ENCODE data around the gene CAPRIN1.

CAPRIN1 gene

DNA sequence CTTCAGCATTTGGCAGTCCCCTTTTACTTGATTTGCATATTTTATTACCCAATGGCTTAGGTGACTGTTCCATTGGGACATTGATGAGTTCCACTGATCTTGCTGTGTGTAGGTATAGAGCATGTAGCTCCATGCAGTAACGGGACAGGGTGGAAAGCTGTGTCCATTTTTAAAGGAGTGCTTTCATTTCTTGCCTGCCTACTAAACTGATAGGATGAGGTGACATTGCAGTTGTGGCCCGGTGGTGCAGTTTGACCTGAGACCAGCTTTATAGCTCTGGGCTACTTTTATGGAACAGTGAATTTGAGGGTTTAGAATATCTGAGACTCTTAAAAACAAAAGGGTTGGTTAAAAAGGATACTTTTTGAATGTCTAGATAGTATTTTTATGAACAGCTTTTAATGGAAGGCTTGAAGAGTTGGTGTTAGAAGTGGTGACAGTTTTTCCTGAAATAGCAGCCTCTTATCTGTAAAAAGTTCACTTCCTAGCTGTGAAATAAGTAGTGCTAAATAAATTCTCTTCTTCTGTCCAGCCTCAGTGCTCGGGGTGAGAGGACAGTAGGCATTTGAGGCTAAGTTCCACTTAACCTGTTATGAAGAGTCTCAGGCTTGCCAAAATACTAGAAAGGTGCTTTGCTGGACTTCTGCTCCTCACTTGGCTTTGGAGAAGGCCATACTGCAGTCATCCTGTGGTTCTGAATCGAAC, 80.9 kb downstream of the CAPRIN1 start:
- H2AFZ ChIP-seq (ENCODE audit: low read length) = no peak overlapping the region
- no peak for TF ChIP-seq CTCF (conservative IDR thresholded peaks at IDR 0.05; ENCODE audit: low read length)
- no peak for TF ChIP-seq EZH2phosphoT487 (IDR thresholded peaks at IDR 0.05; ENCODE audit: borderline replicate concordance)
- H3K4me2 ChIP-seq (ENCODE audit: low read depth, low read length, poor library complexity, severe bottlenecking) = no peak overlapping the region
- H3K36me3 ChIP-seq (ENCODE audit: insufficient read depth, low read length) = peaks cover 82% of the 10 kb centered on the region; the same call in 1 of the 2 replicates
- H3K4me3 ChIP-seq (ENCODE audit: low read length, poor library complexity, severe bottlenecking) = no peak overlapping the region
- no peaks in the 10 kb centered on the region for H3K4me1 ChIP-seq (ENCODE audit: insufficient read depth, low read length, poor library complexity, severe bottlenecking)
- no peaks in the 10 kb centered on the region for H3K9me3 ChIP-seq (ENCODE audit: insufficient read depth, low read depth, low read length)
- H3K9ac ChIP-seq (ENCODE audit: low read depth, low read length, poor library complexity, severe bottlenecking) = no peak overlapping the region
- no peaks in the 10 kb centered on the region for H3K27me3 ChIP-seq (ENCODE audit: insufficient read depth, low read length, poor library complexity, severe bottlenecking)
- H4K20me1 ChIP-seq (ENCODE audit: insufficient read depth, low read length, poor library complexity, severe bottlenecking) = no peaks in the 10 kb centered on the region
- H3K9me2 ChIP-seq (replicated peaks; ENCODE audit: low read depth, low read length) = no peaks in the 10 kb centered on the region
- no peaks in the 10 kb centered on the region for H3K79me2 ChIP-seq (ENCODE audit: insufficient read depth, low read length)
- H3F3A ChIP-seq (ENCODE audit: low read depth) = no peaks in the 10 kb centered on the region

DNA sequence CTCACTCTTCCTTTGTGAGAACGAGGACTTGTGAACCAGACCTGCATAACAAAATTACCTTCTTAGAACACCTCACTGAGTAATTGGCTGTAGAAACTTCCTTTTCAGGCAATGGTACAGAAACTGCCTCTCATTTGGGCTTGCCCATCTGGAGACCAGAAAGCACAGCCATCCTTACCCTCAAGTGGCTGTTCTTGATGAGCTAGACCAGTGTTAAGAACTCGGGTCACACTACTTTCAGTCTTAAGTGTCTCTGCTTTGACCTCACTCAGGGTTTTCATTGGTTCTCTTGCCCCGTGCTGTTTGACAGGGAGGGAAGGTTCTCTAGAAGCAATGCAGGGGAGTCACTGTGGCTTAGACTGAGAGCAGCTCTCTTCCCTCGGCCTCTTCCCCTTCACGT, 83.2 kb downstream of the CAPRIN1 start:
- Histone ChIP-seq H3K79me2 (ENCODE audit: insufficient read depth, low read length) (no peaks in the 10 kb centered on the region), H3K9me2 (replicated peaks; ENCODE audit: low read depth, low read length) (no peaks in the 10 kb centered on the region), H2AFZ (ENCODE audit: low read length) (no peak overlapping the region), H3K4me3 (ENCODE audit: low read length, poor library complexity, severe bottlenecking) (no peak overlapping the region), H3K4me2 (ENCODE audit: low read depth, low read length, poor library complexity, severe bottlenecking) (no peak overlapping the region), H3K9ac (ENCODE audit: low read depth, low read length, poor library complexity, severe bottlenecking) (no peak overlapping the region), H3K4me1 (ENCODE audit: insufficient read depth, low read length, poor library complexity, severe bottlenecking) (no peaks in the 10 kb centered on the region), H3K9me3 (ENCODE audit: insufficient read depth, low read depth, low read length) (no peaks in the 10 kb centered on the region), H3K36me3 (ENCODE audit: insufficient read depth, low read length) (peaks cover 87% of the 10 kb centered on the region; the same call in 1 of the 2 replicates), H3F3A (ENCODE audit: low read depth) (no peaks in the 10 kb centered on the region), H3K27me3 (ENCODE audit: insufficient read depth, low read length, poor library complexity, severe bottlenecking) (no peaks in the 10 kb centered on the region), H4K20me1 (ENCODE audit: insufficient read depth, low read length, poor library complexity, severe bottlenecking) (no peaks in the 10 kb centered on the region)
- TF ChIP-seq EZH2phosphoT487 (IDR thresholded peaks at IDR 0.05; ENCODE audit: borderline replicate concordance) (no peak), CTCF (conservative IDR thresholded peaks at IDR 0.05; ENCODE audit: low read length) (no peak)

DNA sequence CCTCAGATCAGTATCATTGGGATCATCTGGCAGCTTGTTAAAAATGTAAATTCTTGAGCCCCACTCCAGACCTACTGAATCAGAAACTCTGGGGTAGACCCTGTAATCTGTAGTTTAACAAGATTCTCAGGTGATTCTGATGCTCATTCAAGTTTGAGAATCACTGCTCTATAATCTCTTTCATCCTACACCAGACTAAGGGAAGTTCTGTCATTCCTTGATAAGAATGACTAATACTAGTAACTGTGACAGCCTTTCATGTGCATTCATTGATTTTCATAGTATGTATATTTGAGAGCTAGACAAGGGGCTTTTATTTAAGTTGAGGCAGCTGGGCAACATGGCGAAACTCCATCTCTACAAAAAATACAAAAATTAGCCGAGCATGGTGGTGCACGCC, 83.9 kb downstream of the CAPRIN1 start:
- no peaks in the 10 kb centered on the region for H3K79me2 ChIP-seq (ENCODE audit: insufficient read depth, low read length)

More for the DNA sequence above, 83.9 kb downstream of the CAPRIN1 start:
- no peaks in the 10 kb centered on the region for H3K4me1 ChIP-seq (ENCODE audit: insufficient read depth, low read length, poor library complexity, severe bottlenecking)
- H2AFZ ChIP-seq (ENCODE audit: low read length) = no peak overlapping the region
- no peaks in the 10 kb centered on the region for H4K20me1 ChIP-seq (ENCODE audit: insufficient read depth, low read length, poor library complexity, severe bottlenecking)
- H3K4me2 ChIP-seq (ENCODE audit: low read depth, low read length, poor library complexity, severe bottlenecking) = no peak overlapping the region
- no peak for TF ChIP-seq CTCF (conservative IDR thresholded peaks at IDR 0.05; ENCODE audit: low read length)
- H3K36me3 ChIP-seq (ENCODE audit: insufficient read depth, low read length) = peaks cover 85% of the 10 kb centered on the region; the same call in 1 of the 2 replicates
- H3F3A ChIP-seq (ENCODE audit: low read depth) = no peaks in the 10 kb centered on the region
- no peak overlapping the region for H3K9ac ChIP-seq (ENCODE audit: low read depth, low read length, poor library complexity, severe bottlenecking)
- H3K9me2 ChIP-seq (replicated peaks; ENCODE audit: low read depth, low read length) = no peaks in the 10 kb centered on the region
- H3K4me3 ChIP-seq (ENCODE audit: low read length, poor library complexity, severe bottlenecking) = no peak overlapping the region
- no peaks in the 10 kb centered on the region for H3K9me3 ChIP-seq (ENCODE audit: insufficient read depth, low read depth, low read length)
- H3K27me3 ChIP-seq (ENCODE audit: insufficient read depth, low read length, poor library complexity, severe bottlenecking) = no peaks in the 10 kb centered on the region
